Lower leg skin (tissue), 3 donors: ENCODE data around the gene KRT72.

Source experiments
- CTCF ChIP-seq, 3 donors: fragments of 450-650 bp; IDR thresholded peaks; one replicate each; pipeline ENCODE4 v1.5.1; 2016; ENCODE audit warnings: antibody characterized with exemption in 3 of 3, mild to moderate bottlenecking in 3 of 3, moderate library complexity in 2 of 3
- POLR2A ChIP-seq, 2 donors: fragments of 450-650 bp; IDR thresholded peaks; one replicate each; pipeline ENCODE4 v1.6.1; 2016 to 2017; ENCODE audit warnings: antibody characterized with exemption in 2 of 2, mild to moderate bottlenecking in 1 of 2, moderate library complexity in 1 of 2

DNA sequence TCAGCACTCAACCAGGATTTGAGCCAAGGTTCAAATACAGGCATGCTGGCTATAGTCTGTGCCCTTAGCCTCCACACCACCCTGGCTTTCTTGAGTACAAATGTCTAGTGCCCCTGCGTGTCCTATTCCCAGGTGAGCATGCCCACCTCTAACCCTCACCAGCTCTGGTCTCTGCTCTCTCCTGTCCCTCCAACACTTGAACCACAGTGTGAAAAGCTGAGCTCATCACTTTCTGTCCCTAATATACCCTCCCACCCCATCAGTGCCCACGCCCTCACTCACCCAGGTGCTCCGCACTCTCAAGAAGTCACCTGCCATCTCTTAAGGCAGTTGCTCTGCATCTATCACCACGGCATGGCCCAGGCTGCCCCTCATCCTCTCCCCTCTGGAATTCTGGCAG is 41.3 kb downstream of the KRT72 start:
- TF ChIP-seq CTCF (IDR thresholded peaks at IDR 0.05): no peak
- no peak for TF ChIP-seq POLR2A (IDR thresholded peaks at IDR 0.05)
